Suprapubic skin (tissue), 4 donors: Measurements from ENCODE around the gene ESM1.

ENCODE experiments used
- POLR2A ChIP-seq, 2 donors: fragments of 450-650 bp; IDR thresholded peaks; one replicate each; pipeline ENCODE4 v1.6.1; 2017; ENCODE audit warnings: antibody characterized with exemption in 2 of 2, mild to moderate bottlenecking in 2 of 2, moderate library complexity in 2 of 2
- POLR2AphosphoS5 ChIP-seq, 3 donors: sonication (generic); formaldehyde crosslinking; IDR thresholded peaks; one replicate each; pipeline ENCODE4 v1.6.1; 2017; ENCODE audit warnings: antibody characterized with exemption in 3 of 3
- TF ChIP-seq, protein P1 (sequence below), 2 donors: fragments of 200-600 bp in 1 of 2; fragments of 450-650 bp in 1 of 2; sonication (generic) in 1 of 2; IDR thresholded peaks; one replicate each; pipeline ENCODE4 v1.5.1; 2016 to 2019; ENCODE audit warnings: antibody characterized with exemption in 2 of 2, mild to moderate bottlenecking in 1 of 2, moderate library complexity in 1 of 2

DNA sequence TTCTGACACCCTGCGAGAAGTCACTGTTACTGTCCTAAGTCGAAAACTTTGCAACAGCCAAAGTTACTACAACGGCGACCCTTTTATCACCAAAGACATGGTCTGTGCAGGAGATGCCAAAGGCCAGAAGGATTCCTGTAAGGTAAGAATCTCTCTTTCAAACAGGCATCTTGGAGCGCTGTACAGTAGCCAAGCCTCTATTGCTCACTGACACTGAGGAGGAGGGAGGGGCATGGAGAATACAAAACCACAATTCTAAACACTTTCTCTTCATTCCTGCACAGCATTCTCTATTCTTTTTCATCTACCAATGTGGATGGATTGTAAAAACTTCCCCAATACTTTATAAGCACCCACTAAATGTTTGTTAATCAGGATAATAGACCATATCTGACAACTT, 46.1 kb upstream of the ESM1 start:
- TF ChIP-seq POLR2AphosphoS5 (IDR thresholded peaks at IDR 0.05), result no peak
- TF ChIP-seq, protein P1, sequence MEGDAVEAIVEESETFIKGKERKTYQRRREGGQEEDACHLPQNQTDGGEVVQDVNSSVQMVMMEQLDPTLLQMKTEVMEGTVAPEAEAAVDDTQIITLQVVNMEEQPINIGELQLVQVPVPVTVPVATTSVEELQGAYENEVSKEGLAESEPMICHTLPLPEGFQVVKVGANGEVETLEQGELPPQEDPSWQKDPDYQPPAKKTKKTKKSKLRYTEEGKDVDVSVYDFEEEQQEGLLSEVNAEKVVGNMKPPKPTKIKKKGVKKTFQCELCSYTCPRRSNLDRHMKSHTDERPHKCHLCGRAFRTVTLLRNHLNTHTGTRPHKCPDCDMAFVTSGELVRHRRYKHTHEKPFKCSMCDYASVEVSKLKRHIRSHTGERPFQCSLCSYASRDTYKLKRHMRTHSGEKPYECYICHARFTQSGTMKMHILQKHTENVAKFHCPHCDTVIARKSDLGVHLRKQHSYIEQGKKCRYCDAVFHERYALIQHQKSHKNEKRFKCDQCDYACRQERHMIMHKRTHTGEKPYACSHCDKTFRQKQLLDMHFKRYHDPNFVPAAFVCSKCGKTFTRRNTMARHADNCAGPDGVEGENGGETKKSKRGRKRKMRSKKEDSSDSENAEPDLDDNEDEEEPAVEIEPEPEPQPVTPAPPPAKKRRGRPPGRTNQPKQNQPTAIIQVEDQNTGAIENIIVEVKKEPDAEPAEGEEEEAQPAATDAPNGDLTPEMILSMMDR (IDR thresholded peaks at IDR 0.05), result no peak
- no peak for TF ChIP-seq POLR2A (IDR thresholded peaks at IDR 0.05)
